LNCAP (cell line): Measurements from ENCODE around the gene SUCLG1.

ENCODE experiments used
- TF ChIP-seq, protein P1 (sequence below): fragments of 450-650 bp; IDR thresholded peaks from 2 replicates; pipeline ENCODE4 v1.5.1; 2017; ENCODE audit warnings: mild to moderate bottlenecking

The SUCLG1 gene

DNA sequence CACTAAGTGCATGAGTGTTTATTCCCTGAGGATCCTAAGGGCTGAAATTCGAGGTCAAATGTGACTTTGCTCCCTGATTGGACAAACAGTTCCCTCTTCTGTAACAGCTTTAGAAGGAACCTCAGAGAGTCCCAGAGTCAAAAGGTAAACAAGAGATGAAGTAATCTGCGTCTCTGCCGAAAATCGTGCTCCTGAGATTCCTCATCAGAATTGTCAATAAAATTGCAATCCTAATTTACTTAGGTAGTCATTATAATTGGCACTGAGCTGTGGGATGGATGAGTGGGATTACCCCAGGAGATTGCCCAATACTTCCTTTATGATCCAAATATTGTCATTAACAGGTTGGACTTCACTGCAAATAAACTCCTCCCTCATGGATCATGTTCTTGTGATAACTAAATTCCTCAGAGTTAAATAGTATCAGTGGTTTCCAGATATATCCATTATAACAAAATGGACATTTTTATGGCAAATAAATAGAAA is 907 bp upstream of the SUCLG1 start:
- TF ChIP-seq, protein P1, sequence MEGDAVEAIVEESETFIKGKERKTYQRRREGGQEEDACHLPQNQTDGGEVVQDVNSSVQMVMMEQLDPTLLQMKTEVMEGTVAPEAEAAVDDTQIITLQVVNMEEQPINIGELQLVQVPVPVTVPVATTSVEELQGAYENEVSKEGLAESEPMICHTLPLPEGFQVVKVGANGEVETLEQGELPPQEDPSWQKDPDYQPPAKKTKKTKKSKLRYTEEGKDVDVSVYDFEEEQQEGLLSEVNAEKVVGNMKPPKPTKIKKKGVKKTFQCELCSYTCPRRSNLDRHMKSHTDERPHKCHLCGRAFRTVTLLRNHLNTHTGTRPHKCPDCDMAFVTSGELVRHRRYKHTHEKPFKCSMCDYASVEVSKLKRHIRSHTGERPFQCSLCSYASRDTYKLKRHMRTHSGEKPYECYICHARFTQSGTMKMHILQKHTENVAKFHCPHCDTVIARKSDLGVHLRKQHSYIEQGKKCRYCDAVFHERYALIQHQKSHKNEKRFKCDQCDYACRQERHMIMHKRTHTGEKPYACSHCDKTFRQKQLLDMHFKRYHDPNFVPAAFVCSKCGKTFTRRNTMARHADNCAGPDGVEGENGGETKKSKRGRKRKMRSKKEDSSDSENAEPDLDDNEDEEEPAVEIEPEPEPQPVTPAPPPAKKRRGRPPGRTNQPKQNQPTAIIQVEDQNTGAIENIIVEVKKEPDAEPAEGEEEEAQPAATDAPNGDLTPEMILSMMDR: no peak

DNA sequence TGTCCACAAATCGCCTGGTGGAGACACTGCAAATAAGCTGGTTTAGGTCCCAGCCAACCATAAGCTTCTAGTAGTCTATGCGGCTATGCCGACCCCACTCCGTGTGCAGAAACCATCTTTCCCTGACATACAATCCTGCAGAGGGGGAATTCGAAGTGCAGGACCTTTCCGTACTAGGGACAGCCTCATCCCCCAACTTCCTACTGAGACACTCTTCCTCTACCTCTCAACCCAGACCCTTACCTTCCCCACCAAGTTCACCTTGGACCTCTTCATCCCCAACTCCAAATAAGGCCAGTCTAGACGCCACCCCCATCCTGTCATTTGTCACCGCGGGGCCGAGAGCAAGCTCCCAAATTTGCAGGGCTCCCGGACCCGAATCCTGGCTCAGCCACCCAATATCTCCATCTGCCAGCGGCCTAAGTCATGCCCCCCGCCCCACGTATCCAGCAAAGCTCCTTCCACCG is 496 bp downstream of the SUCLG1 start:
- TF ChIP-seq, protein P1: no peak

GRCh38 chr2:84457686-84458085 is 1.4 kb downstream of the SUCLG1 start:
- TF ChIP-seq, protein P1: no peak

DNA sequence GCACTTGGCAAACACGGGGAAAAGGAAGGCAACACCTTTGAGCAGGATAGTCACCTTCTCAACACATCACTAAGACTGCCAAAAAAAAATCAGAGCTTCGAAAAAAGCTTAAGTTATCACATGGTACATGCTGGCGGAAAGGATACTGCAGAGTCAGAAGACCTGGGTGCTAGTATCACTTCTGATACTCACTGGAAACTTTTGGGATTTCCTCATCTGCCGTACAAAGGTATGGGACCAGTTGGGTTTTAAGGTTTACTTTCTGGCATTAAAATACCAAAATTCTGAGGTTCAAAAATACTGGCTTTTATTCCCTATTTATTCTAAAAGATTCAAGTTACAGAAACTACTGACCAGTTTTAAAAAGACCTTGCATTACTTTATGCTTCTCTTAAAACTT is 2.9 kb downstream of the SUCLG1 start:
- TF ChIP-seq, protein P1: no peak

- TF ChIP-seq, protein P1: no peak
These were observed 4.5 kb downstream of the SUCLG1 start for GRCh38 chr2:84454581-84454980.

DNA sequence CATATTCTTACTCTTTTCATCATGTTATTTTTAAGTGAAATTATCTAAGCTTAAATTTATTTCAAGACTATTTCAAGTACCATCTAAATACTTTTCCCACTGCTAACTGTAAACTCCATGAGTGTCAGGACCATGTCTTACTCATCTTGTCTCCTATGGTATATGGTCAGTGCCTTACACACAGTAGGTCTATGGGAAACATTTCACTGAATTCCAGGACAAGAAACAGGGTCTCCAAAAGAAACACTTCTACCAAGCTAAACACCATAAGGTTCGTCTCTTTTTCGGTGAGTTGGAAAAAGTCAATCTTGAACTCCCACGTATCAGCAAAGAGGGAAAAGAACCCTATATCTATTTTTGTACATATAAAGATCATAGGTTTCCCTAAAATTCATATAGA is 6.5 kb downstream of the SUCLG1 start:
- TF ChIP-seq, protein P1: no peak

DNA sequence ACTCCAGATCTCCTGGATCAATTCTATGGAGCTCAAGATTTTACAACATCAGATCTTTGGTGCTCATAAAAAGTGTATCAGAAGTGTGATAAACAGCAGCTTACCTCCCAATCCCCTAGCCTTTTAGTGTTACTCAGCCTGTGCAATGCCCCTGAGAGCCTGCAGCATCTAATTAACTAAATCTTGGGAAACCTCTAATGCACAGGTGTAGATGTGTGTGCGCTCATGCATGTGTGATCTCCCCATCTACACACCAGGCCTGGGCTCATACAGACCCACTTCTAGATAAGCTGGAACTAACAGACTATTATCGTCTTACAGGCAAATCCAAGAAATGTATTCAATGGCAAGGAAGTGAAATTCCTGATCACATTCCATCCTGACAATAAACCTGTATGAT is 7.5 kb downstream of the SUCLG1 start:
- TF ChIP-seq, protein P1: no peak
